ENCODE results near the gene AIPL1. TPM values are rescaled to one million over a fixed set of nuclear protein-coding genes. Genes with fewer than 3 reads are reported as not detected.

Gene AIPL1
- total RNA-seq, 1 experiment from 2014 or later, result 0.46 TPM

- Mint-ChIP-seq H3K27me3 (ENCODE audit: low read depth) (no peaks in the 10 kb centered on the region), H3K4me1 (0 out of 2 replicates have a peak, but pooled peaks cover 5% of the 10 kb centered on the region), H3K36me3 (peaks cover 11% of the 10 kb centered on the region), H3K4me3 (no peak overlapping the region), H3K27ac (no peak overlapping the region), H3K9me3 (peaks cover 18% of the 10 kb centered on the region)
- TF ChIP-seq PREB (CRISPR knock-in tag; IDR thresholded peaks at IDR 0.05; ENCODE audit: borderline replicate concordance) (no peak), ATF2 (CRISPR knock-in tag; IDR thresholded peaks at IDR 0.05; ENCODE audit: borderline replicate concordance, low read depth) (no peak)
- ChIA-PET POLR2A (interaction anchor here (0.7 kb wide), 1 partner anchor 1374 kb away, joined by 3 read pairs; no protein-coding TSS in a partner anchor), CTCF (interaction anchor here (1.0 kb wide), 1 partner anchor 9 kb away, joined by 3 read pairs; no protein-coding TSS in a partner anchor)
- DNase-seq (ENCODE audit: low spot score) (no peak), ATAC-seq (no peak)
Observed at GRCh38 chr17:6427279-6427781, 7.6 kb downstream of the AIPL1 start.

GRCh38 chr17:6426356-6427101, 8.4 kb downstream of the AIPL1 start:
- POLR2A ChIA-PET, result no interaction called here
- CTCF ChIA-PET, result interaction anchor here (1.0 kb wide), 1 partner anchor 9 kb away, joined by 3 read pairs; no protein-coding TSS in a partner anchor
- Mint-ChIP-seq H3K4me3 (no peak overlapping the region), H3K9me3 (peaks cover 14% of the 10 kb centered on the region), H3K27ac (no peak overlapping the region), H3K27me3 (ENCODE audit: low read depth) (no peaks in the 10 kb centered on the region), H3K4me1 (0 out of 2 replicates have a peak, but pooled peaks cover 6% of the 10 kb centered on the region), H3K36me3 (peaks cover 9% of the 10 kb centered on the region)
- TF ChIP-seq USF1 (CRISPR knock-in tag; IDR thresholded peaks at IDR 0.05) (no peak), FOXP1 (CRISPR knock-in tag; IDR thresholded peaks at IDR 0.05; ENCODE audit: borderline replicate concordance) (no peak), MLX (CRISPR knock-in tag; IDR thresholded peaks at IDR 0.05) (no peak), ZBTB43 (CRISPR knock-in tag; IDR thresholded peaks at IDR 0.05) (no peak), AR (CRISPR knock-in tag; IDR thresholded peaks at IDR 0.05) (no peak), RELA (CRISPR knock-in tag; IDR thresholded peaks at IDR 0.05; ENCODE audit: borderline replicate concordance) (no peak), ATF3 (CRISPR knock-in tag; conservative IDR thresholded peaks at IDR 0.05) (no peak), HMGXB4 (CRISPR knock-in tag; IDR thresholded peaks at IDR 0.05) (no peak), TEAD4 (CRISPR knock-in tag; IDR thresholded peaks at IDR 0.05) (no peak), ZNF263 (CRISPR knock-in tag; IDR thresholded peaks at IDR 0.05; ENCODE audit: low read depth) (no peak), PREB (CRISPR knock-in tag; IDR thresholded peaks at IDR 0.05; ENCODE audit: borderline replicate concordance) (no peak), KAT7 (CRISPR knock-in tag; IDR thresholded peaks at IDR 0.05; ENCODE audit: borderline replicate concordance) (no peak), HMGA2 (CRISPR knock-in tag; IDR thresholded peaks at IDR 0.05) (no peak), TCF7 (CRISPR knock-in tag; IDR thresholded peaks at IDR 0.05; ENCODE audit: low read depth) (no peak), NR2C2 (CRISPR knock-in tag; IDR thresholded peaks at IDR 0.05) (no peak), NFE2L1 (CRISPR knock-in tag; IDR thresholded peaks at IDR 0.05) (no peak), GABPB1 (CRISPR knock-in tag; IDR thresholded peaks at IDR 0.05) (no peak)
- DNase-seq (ENCODE audit: low spot score) (no peak), ATAC-seq (no peak)

Measured in WTC11 (cell line).